Suprapubic skin (tissue), 4 donors: ENCODE data around the gene HHLA2.

Experiments used
- CTCF ChIP-seq, 2 donors: fragments of 200-600 bp in 1 of 2; fragments of 450-650 bp in 1 of 2; sonication (generic) in 1 of 2; IDR thresholded peaks; one replicate each; pipeline ENCODE4 v1.5.1; 2016 to 2019; ENCODE audit warnings: antibody characterized with exemption in 2 of 2, mild to moderate bottlenecking in 1 of 2, moderate library complexity in 1 of 2
- POLR2A ChIP-seq, 2 donors: fragments of 450-650 bp; IDR thresholded peaks; one replicate each; pipeline ENCODE4 v1.6.1; 2017; ENCODE audit warnings: antibody characterized with exemption in 2 of 2, mild to moderate bottlenecking in 2 of 2, moderate library complexity in 2 of 2
- POLR2AphosphoS5 ChIP-seq, 3 donors: sonication (generic); formaldehyde crosslinking; IDR thresholded peaks; one replicate each; pipeline ENCODE4 v1.6.1; 2017; ENCODE audit warnings: antibody characterized with exemption in 3 of 3

GRCh38 chr3:108311797-108312196, 15.4 kb downstream of the HHLA2 start:
- TF ChIP-seq POLR2A (IDR thresholded peaks at IDR 0.05) (no peak), CTCF (IDR thresholded peaks at IDR 0.05) (no peak), POLR2AphosphoS5 (IDR thresholded peaks at IDR 0.05) (no peak)
